ENCODE measurements around the gene CCDC175.

CCDC175 gene

DNA sequence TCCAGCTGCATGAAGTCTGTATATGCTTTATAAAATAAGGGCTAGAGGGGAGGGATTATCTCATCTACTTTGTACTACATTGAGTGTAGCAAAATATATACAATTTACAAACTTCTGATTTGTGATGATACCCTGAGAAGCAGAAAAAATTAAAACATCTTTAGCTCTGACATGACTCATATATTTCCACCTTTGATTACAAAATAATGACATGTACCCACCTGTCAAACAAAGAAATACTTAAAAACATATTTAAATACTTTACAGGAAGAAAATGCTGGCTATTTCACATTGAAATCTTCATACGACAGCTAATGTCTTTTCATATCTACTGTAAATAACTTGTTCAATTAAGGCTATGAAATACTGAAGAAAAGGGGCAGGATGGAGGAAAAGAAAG is 114.7 kb downstream of the CCDC175 start:
- Histone ChIP-seq H3K27ac (ENCODE audit: low read length) (no peak overlapping the region), H3K9ac (ENCODE audit: low read depth, low read length) (no peak overlapping the region), H3K27me3 (ENCODE audit: insufficient read depth, low read length, poor library complexity) (no peaks in the 10 kb centered on the region), H4K20me1 (ENCODE audit: insufficient read depth, low read length) (no peaks in the 10 kb centered on the region), H3K4me3 (ENCODE audit: low read depth in 1 of 2, low read length in 2 of 2) (no peak overlapping the region), H3K4me1 (ENCODE audit: insufficient read depth, low read length) (no peaks in the 10 kb centered on the region), H3K4me2 (ENCODE audit: insufficient read depth, low read length) (no peak overlapping the region), H2AFZ (ENCODE audit: low read depth, low read length) (no peak overlapping the region), H3K36me3 (ENCODE audit: insufficient read depth, low read length) (peaks cover 18% of the 10 kb centered on the region), H3K9me3 (ENCODE audit: insufficient read depth, low read length, severe bottlenecking) (no peaks in the 10 kb centered on the region), H3K79me2 (ENCODE audit: insufficient read depth, low read length) (no peaks in the 10 kb centered on the region)
- no peak for DNase-seq
- ATAC-seq (ENCODE audit: insufficient read depth, low read depth) = no peak
- TF ChIP-seq EZH2 (IDR thresholded peaks at IDR 0.05; ENCODE audit: borderline replicate concordance, low read depth, low read length, severe bottlenecking) = no peak
- TF ChIP-seq, protein P1, sequence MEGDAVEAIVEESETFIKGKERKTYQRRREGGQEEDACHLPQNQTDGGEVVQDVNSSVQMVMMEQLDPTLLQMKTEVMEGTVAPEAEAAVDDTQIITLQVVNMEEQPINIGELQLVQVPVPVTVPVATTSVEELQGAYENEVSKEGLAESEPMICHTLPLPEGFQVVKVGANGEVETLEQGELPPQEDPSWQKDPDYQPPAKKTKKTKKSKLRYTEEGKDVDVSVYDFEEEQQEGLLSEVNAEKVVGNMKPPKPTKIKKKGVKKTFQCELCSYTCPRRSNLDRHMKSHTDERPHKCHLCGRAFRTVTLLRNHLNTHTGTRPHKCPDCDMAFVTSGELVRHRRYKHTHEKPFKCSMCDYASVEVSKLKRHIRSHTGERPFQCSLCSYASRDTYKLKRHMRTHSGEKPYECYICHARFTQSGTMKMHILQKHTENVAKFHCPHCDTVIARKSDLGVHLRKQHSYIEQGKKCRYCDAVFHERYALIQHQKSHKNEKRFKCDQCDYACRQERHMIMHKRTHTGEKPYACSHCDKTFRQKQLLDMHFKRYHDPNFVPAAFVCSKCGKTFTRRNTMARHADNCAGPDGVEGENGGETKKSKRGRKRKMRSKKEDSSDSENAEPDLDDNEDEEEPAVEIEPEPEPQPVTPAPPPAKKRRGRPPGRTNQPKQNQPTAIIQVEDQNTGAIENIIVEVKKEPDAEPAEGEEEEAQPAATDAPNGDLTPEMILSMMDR (IDR thresholded peaks at IDR 0.05; ENCODE audit: borderline replicate concordance, extremely low read depth, low read length, poor library complexity, severe bottlenecking) = no peak

DNA sequence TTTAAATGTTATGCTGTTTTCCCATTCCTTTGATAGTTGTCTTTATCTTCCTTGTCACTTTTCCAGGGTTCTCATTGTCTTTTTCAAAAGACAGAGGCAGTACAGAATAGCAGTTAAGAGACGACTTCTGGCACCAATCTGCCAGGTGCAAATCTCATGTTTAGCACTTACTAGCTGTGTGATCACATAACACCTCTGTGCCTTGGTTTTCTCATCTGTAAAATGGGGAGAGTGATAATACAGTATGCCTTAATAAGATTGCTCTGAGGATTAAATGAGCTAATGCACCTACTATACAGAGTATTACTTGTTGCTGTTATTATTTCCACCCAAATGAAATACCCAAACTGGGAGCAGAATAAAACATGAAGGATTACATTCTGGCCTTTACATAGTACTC is 116.2 kb downstream of the CCDC175 start:
- no peaks in the 10 kb centered on the region for H3K9me3 ChIP-seq (ENCODE audit: insufficient read depth, low read length, severe bottlenecking)
- H3K27ac ChIP-seq (ENCODE audit: low read length) = no peak overlapping the region
- no peak overlapping the region for H3K9ac ChIP-seq (ENCODE audit: low read depth, low read length)
- no peaks in the 10 kb centered on the region for H3K27me3 ChIP-seq (ENCODE audit: insufficient read depth, low read length, poor library complexity)
- H3K4me1 ChIP-seq (ENCODE audit: insufficient read depth, low read length) = no peaks in the 10 kb centered on the region
- TF ChIP-seq, protein P1 (IDR thresholded peaks at IDR 0.05; ENCODE audit: borderline replicate concordance, extremely low read depth, low read length, poor library complexity, severe bottlenecking) = no peak
- TF ChIP-seq EZH2 (IDR thresholded peaks at IDR 0.05; ENCODE audit: borderline replicate concordance, low read depth, low read length, severe bottlenecking) = no peak
- H2AFZ ChIP-seq (ENCODE audit: low read depth, low read length) = no peak overlapping the region
- H3K4me2 ChIP-seq (ENCODE audit: insufficient read depth, low read length) = no peak overlapping the region
- peaks cover 13% of the 10 kb centered on the region for H3K36me3 ChIP-seq (ENCODE audit: insufficient read depth, low read length)
- no peaks in the 10 kb centered on the region for H4K20me1 ChIP-seq (ENCODE audit: insufficient read depth, low read length)
- DNase-seq (no peak), ATAC-seq (ENCODE audit: insufficient read depth, low read depth) (no peak)
- H3K79me2 ChIP-seq (ENCODE audit: insufficient read depth, low read length) = no peaks in the 10 kb centered on the region
- H3K4me3 ChIP-seq (ENCODE audit: low read depth in 1 of 2, low read length in 2 of 2) = no peak overlapping the region

DNA sequence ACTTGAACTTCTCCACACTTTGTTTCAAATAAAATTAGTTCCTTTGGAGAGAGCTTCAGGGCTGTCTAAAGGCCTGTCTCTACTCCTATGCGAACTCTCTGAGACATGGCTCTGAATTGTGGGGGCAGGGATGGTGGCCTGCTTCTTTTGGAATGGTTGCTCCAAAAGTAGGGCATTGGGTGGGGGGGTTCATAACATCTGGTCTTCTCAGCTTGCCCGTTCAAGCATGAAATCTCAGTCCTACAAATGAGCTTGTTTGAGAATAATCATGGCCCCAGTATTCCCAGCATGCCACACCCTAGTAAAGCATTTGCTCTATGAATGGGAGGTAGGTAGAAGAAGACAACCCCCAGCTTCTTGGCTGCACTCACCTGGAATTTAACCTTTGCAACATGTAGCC is 118.1 kb downstream of the CCDC175 start:
- no peak for ATAC-seq (ENCODE audit: insufficient read depth, low read depth)
- H4K20me1 ChIP-seq (ENCODE audit: insufficient read depth, low read length) = no peaks in the 10 kb centered on the region
- H3K4me2 ChIP-seq (ENCODE audit: insufficient read depth, low read length) = no peak overlapping the region
- TF ChIP-seq EZH2 (IDR thresholded peaks at IDR 0.05; ENCODE audit: borderline replicate concordance, low read depth, low read length, severe bottlenecking) = no peak
- TF ChIP-seq, protein P1 (IDR thresholded peaks at IDR 0.05; ENCODE audit: borderline replicate concordance, extremely low read depth, low read length, poor library complexity, severe bottlenecking) = no peak
- no peak overlapping the region for H3K9ac ChIP-seq (ENCODE audit: low read depth, low read length)
- H3K27ac ChIP-seq (ENCODE audit: low read length) = no peak overlapping the region
- H3K4me3 ChIP-seq (ENCODE audit: low read depth in 1 of 2, low read length in 2 of 2) = no peak overlapping the region
- H3K9me3 ChIP-seq (ENCODE audit: insufficient read depth, low read length, severe bottlenecking) = no peaks in the 10 kb centered on the region
- H3K36me3 ChIP-seq (ENCODE audit: insufficient read depth, low read length) = peaks cover 5% of the 10 kb centered on the region; the same call in 1 of the 2 replicates
- H3K27me3 ChIP-seq (ENCODE audit: insufficient read depth, low read length, poor library complexity) = no peaks in the 10 kb centered on the region
- no peaks in the 10 kb centered on the region for H3K4me1 ChIP-seq (ENCODE audit: insufficient read depth, low read length)
- no peak for DNase-seq
- H3K79me2 ChIP-seq (ENCODE audit: insufficient read depth, low read length) = no peaks in the 10 kb centered on the region
- H2AFZ ChIP-seq (ENCODE audit: low read depth, low read length) = no peak overlapping the region

DNA sequence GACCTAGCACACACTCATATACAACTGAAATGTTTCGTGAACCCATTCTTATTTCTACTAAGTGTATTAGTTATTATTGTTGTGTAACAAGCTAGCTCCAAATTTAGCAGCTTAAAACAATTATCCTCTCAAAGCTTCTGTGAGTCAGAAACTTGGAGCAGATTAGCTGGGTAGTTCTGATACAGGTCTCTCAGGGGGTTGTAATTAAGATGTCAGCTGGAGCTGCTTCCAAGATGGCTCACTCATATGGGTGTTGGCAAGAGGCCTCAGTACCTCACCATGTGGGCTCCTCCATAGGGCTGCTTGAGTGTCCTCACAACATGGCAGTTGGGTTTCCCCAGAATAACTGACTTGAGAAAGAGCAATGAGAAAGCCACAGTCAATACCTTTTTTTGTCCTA is 121.2 kb downstream of the CCDC175 start:
- H3K36me3 ChIP-seq (ENCODE audit: insufficient read depth, low read length) = 0 out of 2 replicates have a peak, but pooled peaks cover 4% of the 10 kb centered on the region

More for the DNA sequence above, 121.2 kb downstream of the CCDC175 start:
- Histone ChIP-seq H3K27me3 (ENCODE audit: insufficient read depth, low read length, poor library complexity) (no peaks in the 10 kb centered on the region), H3K27ac (ENCODE audit: low read length) (no peak overlapping the region), H3K79me2 (ENCODE audit: insufficient read depth, low read length) (no peaks in the 10 kb centered on the region), H2AFZ (ENCODE audit: low read depth, low read length) (no peak overlapping the region), H3K9me3 (ENCODE audit: insufficient read depth, low read length, severe bottlenecking) (no peaks in the 10 kb centered on the region), H3K4me2 (ENCODE audit: insufficient read depth, low read length) (no peak overlapping the region), H3K4me1 (ENCODE audit: insufficient read depth, low read length) (no peaks in the 10 kb centered on the region), H3K4me3 (ENCODE audit: low read depth in 1 of 2, low read length in 2 of 2) (no peak overlapping the region), H4K20me1 (ENCODE audit: insufficient read depth, low read length) (no peaks in the 10 kb centered on the region), H3K9ac (ENCODE audit: low read depth, low read length) (no peak overlapping the region)
- no peak for DNase-seq
- TF ChIP-seq EZH2 (IDR thresholded peaks at IDR 0.05; ENCODE audit: borderline replicate concordance, low read depth, low read length, severe bottlenecking) = no peak
- TF ChIP-seq, protein P1 (IDR thresholded peaks at IDR 0.05; ENCODE audit: borderline replicate concordance, extremely low read depth, low read length, poor library complexity, severe bottlenecking) = no peak
- ATAC-seq (ENCODE audit: insufficient read depth, low read depth) = no peak
